ENCODE measurements around the gene FOXP1.
A peak's percentile ranks its signal among the peaks of the same experiment; 100 is the strongest.

FOXP1 gene

GRCh38 chr3:71478568-71478967 is 105.0 kb downstream of the FOXP1 start:
- no peak for DNase-seq

GRCh38 chr3:71476950-71477349 is 106.6 kb downstream of the FOXP1 start:
- no peak for DNase-seq

- DNase-seq: no peak
Observed at GRCh38 chr3:71469138-71469435, 114.4 kb downstream of the FOXP1 start.

GRCh38 chr3:71468311-71469137 is 115.0 kb downstream of the FOXP1 start:
- DNase-seq: no peak

- no peak for DNase-seq
Observed at GRCh38 chr3:71466483-71466882, 117.0 kb downstream of the FOXP1 start.

- DNase-seq: no peak
Observed at GRCh38 chr3:71465371-71466036, 118.0 kb downstream of the FOXP1 start.

- DNase-seq: no peak
Observed at GRCh38 chr3:71464613-71465012, 118.9 kb downstream of the FOXP1 start.

GRCh38 chr3:71463617-71464016 is 119.9 kb downstream of the FOXP1 start:
- no peak for DNase-seq

- no peak for DNase-seq
Observed at GRCh38 chr3:71462586-71462985, 120.9 kb downstream of the FOXP1 start.

- DNase-seq: no peak
Observed at GRCh38 chr3:71461749-71462483, 121.6 kb downstream of the FOXP1 start.

- DNase-seq: no peak
Observed at GRCh38 chr3:71461114-71461513, 122.4 kb downstream of the FOXP1 start.

- DNase-seq: no peak
Observed at GRCh38 chr3:71458895-71459294, 124.6 kb downstream of the FOXP1 start.

- DNase-seq: no peak
Observed at GRCh38 chr3:71456826-71457225, 126.7 kb downstream of the FOXP1 start.

GRCh38 chr3:71456156-71456555 is 127.4 kb downstream of the FOXP1 start:
- DNase-seq: peak; percentile 30

GRCh38 chr3:71454512-71455403 is 128.8 kb downstream of the FOXP1 start:
- no peak for DNase-seq

GRCh38 chr3:71453822-71454511 is 129.6 kb downstream of the FOXP1 start:
- no peak for DNase-seq

- no peak for DNase-seq
Observed at GRCh38 chr3:71453319-71453718, 130.2 kb downstream of the FOXP1 start.

GRCh38 chr3:71451812-71452211 is 131.7 kb downstream of the FOXP1 start:
- DNase-seq: no peak

GRCh38 chr3:71451060-71451459 is 132.5 kb downstream of the FOXP1 start:
- DNase-seq: peak; percentile 17

- no peak for DNase-seq
Observed at GRCh38 chr3:71450162-71450561, 133.4 kb downstream of the FOXP1 start.

- no peak for DNase-seq
Observed at GRCh38 chr3:71447803-71448202, 135.7 kb downstream of the FOXP1 start.

- DNase-seq: no peak
Observed at GRCh38 chr3:71447197-71447596, 136.3 kb downstream of the FOXP1 start.

All from GF-D8 (cell line).